ENCODE results near the gene DPP9. TPM values are rescaled to one million over a fixed set of nuclear protein-coding genes. Genes with fewer than 3 reads are reported as not detected.

DPP9 gene
- polyA plus RNA-seq, 3 donors, result 12.6 to 23.8 (median 13.9) TPM

GRCh38 chr19:4690361-4690760 lies 33.3 kb downstream of the DPP9 start:
- Mint-ChIP-seq H3K4me3 (no peak overlapping the region), H3K36me3 (peaks cover 75 to 96% of the 10 kb centered on the region in 2 donors), H3K27me3 (ENCODE audit: low read depth in 3 of 3) (peaks cover 0 to 3% (median 0%) of the 10 kb centered on the region in 3 donors), H3K27ac (peak overlapping the region in 2 of 7 donors; percentile 34 to 52), H3K9me3 (no peaks in the 10 kb centered on the region), H3K4me1 (peaks cover 8% of the 10 kb centered on the region)
- no peak overlapping the region for H3K4me2 ChIP-seq (replicated peaks; ENCODE audit: extremely low read depth, low read length, poor library complexity, severe bottlenecking)
- no peak overlapping the region for H2AFZ ChIP-seq (ENCODE audit: insufficient read depth, low read depth, low read length, poor library complexity, severe bottlenecking)
- H3K9ac ChIP-seq (ENCODE audit: insufficient read depth, low read length, poor library complexity, severe bottlenecking), result no peak overlapping the region
- no peaks in the 10 kb centered on the region for H3K79me2 ChIP-seq (ENCODE audit: insufficient read depth, low read length)
- no peak overlapping the region for H3K4me3 ChIP-seq (replicated peaks in 1 of 3; ENCODE audit: low read depth in 2 of 3, low read length in 3 of 3)
- no peaks in the 10 kb centered on the region for H3K9me3 ChIP-seq (replicated peaks in 1 of 2; ENCODE audit: control insufficient read depth in 1 of 2, insufficient read depth in 1 of 2, low read length in 2 of 2)
- no peak for DNase-seq
- H3K4me1 ChIP-seq (ENCODE audit: control insufficient read depth in 1 of 2, insufficient read depth in 2 of 2, low read length in 2 of 2), result peaks cover 0 to 6% of the 10 kb centered on the region in 2 donors
- peaks cover 87 to 95% of the 10 kb centered on the region in 2 donors for H3K36me3 ChIP-seq (replicated peaks in 1 of 2; ENCODE audit: control insufficient read depth in 1 of 2, insufficient read depth in 2 of 2, low read length in 2 of 2)
- intact Hi-C loops (cut with micrococcal nuclease), result no loop called here
- H4K20me1 ChIP-seq (ENCODE audit: insufficient read depth, low read length), result peaks cover 5% of the 10 kb centered on the region
- no peaks in the 10 kb centered on the region for H3K27me3 ChIP-seq (ENCODE audit: control insufficient read depth in 2 of 2, insufficient read depth in 2 of 2, low read length in 2 of 2)
- TF ChIP-seq, protein P1, sequence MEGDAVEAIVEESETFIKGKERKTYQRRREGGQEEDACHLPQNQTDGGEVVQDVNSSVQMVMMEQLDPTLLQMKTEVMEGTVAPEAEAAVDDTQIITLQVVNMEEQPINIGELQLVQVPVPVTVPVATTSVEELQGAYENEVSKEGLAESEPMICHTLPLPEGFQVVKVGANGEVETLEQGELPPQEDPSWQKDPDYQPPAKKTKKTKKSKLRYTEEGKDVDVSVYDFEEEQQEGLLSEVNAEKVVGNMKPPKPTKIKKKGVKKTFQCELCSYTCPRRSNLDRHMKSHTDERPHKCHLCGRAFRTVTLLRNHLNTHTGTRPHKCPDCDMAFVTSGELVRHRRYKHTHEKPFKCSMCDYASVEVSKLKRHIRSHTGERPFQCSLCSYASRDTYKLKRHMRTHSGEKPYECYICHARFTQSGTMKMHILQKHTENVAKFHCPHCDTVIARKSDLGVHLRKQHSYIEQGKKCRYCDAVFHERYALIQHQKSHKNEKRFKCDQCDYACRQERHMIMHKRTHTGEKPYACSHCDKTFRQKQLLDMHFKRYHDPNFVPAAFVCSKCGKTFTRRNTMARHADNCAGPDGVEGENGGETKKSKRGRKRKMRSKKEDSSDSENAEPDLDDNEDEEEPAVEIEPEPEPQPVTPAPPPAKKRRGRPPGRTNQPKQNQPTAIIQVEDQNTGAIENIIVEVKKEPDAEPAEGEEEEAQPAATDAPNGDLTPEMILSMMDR (IDR thresholded peaks at IDR 0.05), result no peak
- no peak overlapping the region for H3K27ac ChIP-seq (ENCODE audit: low read depth in 1 of 2, low read length in 2 of 2)
- WGBS (ENCODE audit: insufficient coverage), result 67% methylated on average over 11 of the region's 13 CpGs

DNA sequence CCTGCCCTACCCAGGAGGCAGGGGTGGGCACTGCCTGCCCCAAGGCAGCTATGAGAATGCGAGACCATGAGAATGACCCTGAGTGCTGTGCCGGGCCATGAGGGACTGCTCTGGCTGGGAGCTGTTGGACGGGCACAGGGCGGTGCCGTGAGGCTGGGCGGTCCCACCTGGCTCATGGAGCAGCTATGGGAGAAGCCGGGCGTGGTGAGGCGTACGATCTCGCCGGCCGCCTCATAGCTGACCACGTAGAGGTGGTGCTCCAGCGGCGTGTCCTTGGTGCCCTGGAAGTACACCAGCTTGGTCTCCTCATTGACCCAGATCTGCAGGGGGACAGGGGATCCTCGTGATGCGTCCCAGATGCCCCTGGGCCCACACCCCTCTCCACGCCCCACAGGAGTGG lies 34.2 kb downstream of the DPP9 start:
- H3K79me2 ChIP-seq (ENCODE audit: insufficient read depth, low read length), result no peaks in the 10 kb centered on the region
- no peak overlapping the region for H3K4me3 Mint-ChIP-seq
- no peak overlapping the region for H3K27ac ChIP-seq (ENCODE audit: low read depth in 1 of 2, low read length in 2 of 2)
- H4K20me1 ChIP-seq (ENCODE audit: insufficient read depth, low read length), result peaks cover 5% of the 10 kb centered on the region
- H3K27me3 ChIP-seq (ENCODE audit: control insufficient read depth in 2 of 2, insufficient read depth in 2 of 2, low read length in 2 of 2), result no peaks in the 10 kb centered on the region
- H3K36me3 Mint-ChIP-seq, result peaks cover 76 to 96% of the 10 kb centered on the region in 2 donors
- H3K36me3 ChIP-seq (replicated peaks in 1 of 2; ENCODE audit: control insufficient read depth in 1 of 2, insufficient read depth in 2 of 2, low read length in 2 of 2), result peaks cover 87 to 95% of the 10 kb centered on the region in 2 donors
- WGBS (ENCODE audit: insufficient coverage), result 99% methylated on average over 18 of the region's 19 CpGs
- H3K4me1 Mint-ChIP-seq, result peaks cover 8% of the 10 kb centered on the region
- no peak for DNase-seq
- H2AFZ ChIP-seq (ENCODE audit: insufficient read depth, low read depth, low read length, poor library complexity, severe bottlenecking), result no peak overlapping the region
- H3K4me1 ChIP-seq (ENCODE audit: control insufficient read depth in 1 of 2, insufficient read depth in 2 of 2, low read length in 2 of 2), result peaks cover 0 to 6% of the 10 kb centered on the region in 2 donors
- H3K27me3 Mint-ChIP-seq (ENCODE audit: low read depth in 3 of 3), result peaks cover 0 to 3% (median 0%) of the 10 kb centered on the region in 3 donors
- H3K27ac Mint-ChIP-seq, result no peak overlapping the region
- TF ChIP-seq, protein P1 (IDR thresholded peaks at IDR 0.05), result no peak
- intact Hi-C loops (cut with micrococcal nuclease), result no loop called here
- H3K4me3 ChIP-seq (replicated peaks in 1 of 3; ENCODE audit: low read depth in 2 of 3, low read length in 3 of 3), result no peak overlapping the region
- no peak overlapping the region for H3K9ac ChIP-seq (ENCODE audit: insufficient read depth, low read length, poor library complexity, severe bottlenecking)
- no peaks in the 10 kb centered on the region for H3K9me3 ChIP-seq (replicated peaks in 1 of 2; ENCODE audit: control insufficient read depth in 1 of 2, insufficient read depth in 1 of 2, low read length in 2 of 2)
- H3K4me2 ChIP-seq (replicated peaks; ENCODE audit: extremely low read depth, low read length, poor library complexity, severe bottlenecking), result no peak overlapping the region
- no peaks in the 10 kb centered on the region for H3K9me3 Mint-ChIP-seq

All from CD14-positive monocyte (primary cell).